Pancreas (tissue), 10 donors: ENCODE results near the gene YAP1. TPM values are rescaled to one million over a fixed set of nuclear protein-coding genes. Genes with fewer than 3 reads are reported as not detected.

Experiments used
- ATAC-seq, 4 donors: fragments of 200-7000 bp; cut with Tn5 transposase; one replicate each; pipeline versions ENCODE4 v1.8.0 to v1.9.1; 2020; ENCODE audit warnings: mild to moderate bottlenecking in 4 of 4, moderate library complexity in 4 of 4
- DNase-seq, 6 donors: peaks; one replicate each; pipeline ENCODE4 v3.0.0-alpha.2; 2020
- FAIRE-seq: peaks from 2 replicates; lab custom pipeline; 2012; peaks lifted over from hg19 to GRCh38; lab: Jason Lieb, UNC
- H3K27ac ChIP-seq, 4 donors: fragments of 200-600 bp; sonication (generic); 1 replicate in 3 of 4; 2 replicates in 1 of 4; pipeline versions ENCODE4 v1.5.0 to v1.8.0; 2020
- H3K27me3 ChIP-seq, 4 donors: fragments of 200-600 bp; one replicate each; pipeline ENCODE4 v1.8.0; 2021
- H3K36me3 ChIP-seq, 3 donors: fragments of 200-600 bp; sonication (generic) in 1 of 3; one replicate each; pipeline versions ENCODE4 v1.5.0 to v1.8.0; 2020 to 2021
- H3K4me1 ChIP-seq, 3 donors: fragments of 200-600 bp; one replicate each; pipeline ENCODE4 v1.8.0; 2021
- H3K4me3 ChIP-seq, 4 donors: fragments of 200-600 bp; sonication (generic) in 2 of 4; one replicate each; pipeline versions ENCODE4 v1.5.0 to v1.8.0; 2020 to 2021
- H3K9me3 ChIP-seq, 4 donors: fragments of 200-600 bp; one replicate each; pipeline ENCODE4 v1.8.0; 2021
- CTCF ChIP-seq, 4 donors: fragments of 200-600 bp; sonication (generic) in 3 of 4; IDR thresholded peaks; one replicate each; pipeline versions ENCODE4 v1.5.0 to v1.8.0; 2021; ENCODE audit warnings: antibody characterized with exemption in 4 of 4
- WGBS, 2 donors: extraction: QIAGEN DNeasy Blood & Tissue Kit; methylation state at CpG; one replicate each; pipeline ENCODE4 v1.1.7; 2013; 5-methylcytosine and 5-hydroxymethylcytosine counted together
- intact Hi-C, 3 donors: fragments of 100-400 bp; cut with DNase I; formaldehyde crosslinking; loops; one replicate each; pipeline versions ENCODE4 v1.11.1 to v1.14.2; 2022
- polyA plus RNA-seq, 2 donors: library from polyadenylated mRNA; stranded (reverse); fragments of 200-250 nt; gene quantifications; one replicate each; pipeline ENCODE4 v1.2.3, GENCODE V29; 2013
- total RNA-seq, 6 donors: library from RNA; stranded (reverse); fragmentation: NEBNext Ultra II Directional in 4 of 6; extraction: Animal tissue kit (Norgen Biotek cat#: 25700) in 4 of 6; gene quantifications; one replicate each; pipeline versions ENCODE4 v1.2.1 to v1.2.4, GENCODE V29; 2021 to 2023
- donor health status: healthy with polysubstance abuse.
- donor health status: DM: no; HTN: no; CAD: no; lungs with moderate emphysema.
- donor health status: DM: no; HTN: no; CAD: no.
- donor health status: control.
- donor health status: control.
- donor health status: Bipolar disorder and iron deficiency.
- donor health status: DM: yes; HTN: yes; CAD: no.
- donor health status: DM: no; HTN: no; CAD: no.
- donor health status: DM: no; HTN: no; CAD: no.
- donor health status: DM: yes; HTN: yes; CAD: no.

The YAP1 gene
- total and polyA plus RNA-seq, 8 donors, result 8.7 to 46.5 (median 17.2) TPM

- FAIRE-seq (no peak), ATAC-seq (no peak), DNase-seq (no peak)
- intact Hi-C loops, result no loop called here
- 32 to 49% methylated on average over 1 of the region's 1 CpG for WGBS, 2 donors
- H3K27ac ChIP-seq, result no peak overlapping the region
- H3K4me3 ChIP-seq, result no peak overlapping the region
- no peak for TF ChIP-seq CTCF (IDR thresholded peaks at IDR 0.05)
- no peaks in the 10 kb centered on the region for H3K9me3 ChIP-seq
- H3K27me3 ChIP-seq, result no peaks in the 10 kb centered on the region
- no peaks in the 10 kb centered on the region for H3K36me3 ChIP-seq
- no peaks in the 10 kb centered on the region for H3K4me1 ChIP-seq
Observed at GRCh38 chr11:102071497-102072472, 38.5 kb upstream of the YAP1 start.

GRCh38 chr11:102073253-102073652 lies 37.0 kb upstream of the YAP1 start:
- Histone ChIP-seq H3K4me3 (no peak overlapping the region), H3K36me3 (no peaks in the 10 kb centered on the region), H3K9me3 (no peaks in the 10 kb centered on the region), H3K27me3 (no peaks in the 10 kb centered on the region), H3K4me1 (no peaks in the 10 kb centered on the region), H3K27ac (no peak overlapping the region)
- 85 to 93% methylated on average over 1 to 2 of the region's 2 CpGs for WGBS, 2 donors
- ATAC-seq (no peak), FAIRE-seq (no peak), DNase-seq (peak in 1 of 6 donors; percentile 40)
- TF ChIP-seq CTCF (IDR thresholded peaks at IDR 0.05), result no peak
- intact Hi-C loops, result no loop called here

- intact Hi-C loops, result no loop called here
- DNase-seq, result no peak
- no peaks in the 10 kb centered on the region for H3K36me3 ChIP-seq
- H3K9me3 ChIP-seq, result no peaks in the 10 kb centered on the region
- H3K27ac ChIP-seq, result no peak overlapping the region
- H3K4me1 ChIP-seq, result no peaks in the 10 kb centered on the region
- no peak overlapping the region for H3K4me3 ChIP-seq
- ATAC-seq, result no peak
- H3K27me3 ChIP-seq, result no peaks in the 10 kb centered on the region
- no peak for TF ChIP-seq CTCF (IDR thresholded peaks at IDR 0.05)
- no peak for FAIRE-seq
Observed at GRCh38 chr11:102079625-102080024, 30.6 kb upstream of the YAP1 start.

- DNase-seq, result no peak
- H3K4me3 ChIP-seq, result no peak overlapping the region
- no peak for TF ChIP-seq CTCF (IDR thresholded peaks at IDR 0.05)
- ATAC-seq, result no peak
- no peaks in the 10 kb centered on the region for H3K9me3 ChIP-seq
- 83 to 92% methylated on average over 7 of the region's 7 CpGs for WGBS, 2 donors
- H3K4me1 ChIP-seq, result no peaks in the 10 kb centered on the region
- no peak overlapping the region for H3K27ac ChIP-seq
- H3K27me3 ChIP-seq, result no peaks in the 10 kb centered on the region
- no peak for FAIRE-seq
- intact Hi-C loops, result no loop called here
- H3K36me3 ChIP-seq, result no peaks in the 10 kb centered on the region
Observed at GRCh38 chr11:102081313-102081712, 28.9 kb upstream of the YAP1 start.
